HUES6 (cell line): ENCODE measurements around the gene FANCC.

Experiments
- H3K27ac ChIP-seq: 2 replicates; pipeline ENCODE4 v1.7.0; 2013; ENCODE audit warnings: low read depth, mild to moderate bottlenecking, low read length, inconsistent platforms
- H3K27me3 ChIP-seq: 2 replicates; pipeline ENCODE4 v1.6.1; 2013; ENCODE audit warnings: low read length; ENCODE audit not compliant: control insufficient read depth, insufficient read depth
- H3K36me3 ChIP-seq: 2 replicates; pipeline ENCODE4 v1.6.1; 2013; ENCODE audit warnings: low read length; ENCODE audit not compliant: control insufficient read depth, insufficient read depth
- H3K4me1 ChIP-seq: 2 replicates; pipeline ENCODE4 v1.6.1; 2013; ENCODE audit warnings: low read length; ENCODE audit not compliant: control insufficient read depth, insufficient read depth
- H3K4me3 ChIP-seq: 2 replicates; pipeline ENCODE4 v1.5.1; 2013; ENCODE audit warnings: low read depth, low read length
- H3K9ac ChIP-seq: one replicate; pipeline ENCODE4 v1.6.1; 2013; ENCODE audit warnings: mild to moderate bottlenecking, low read length
- H3K9me3 ChIP-seq: 2 replicates; pipeline ENCODE4 v1.6.1; 2013; ENCODE audit warnings: low read depth, low read length; ENCODE audit not compliant: control insufficient read depth, insufficient read depth

FANCC gene

DNA sequence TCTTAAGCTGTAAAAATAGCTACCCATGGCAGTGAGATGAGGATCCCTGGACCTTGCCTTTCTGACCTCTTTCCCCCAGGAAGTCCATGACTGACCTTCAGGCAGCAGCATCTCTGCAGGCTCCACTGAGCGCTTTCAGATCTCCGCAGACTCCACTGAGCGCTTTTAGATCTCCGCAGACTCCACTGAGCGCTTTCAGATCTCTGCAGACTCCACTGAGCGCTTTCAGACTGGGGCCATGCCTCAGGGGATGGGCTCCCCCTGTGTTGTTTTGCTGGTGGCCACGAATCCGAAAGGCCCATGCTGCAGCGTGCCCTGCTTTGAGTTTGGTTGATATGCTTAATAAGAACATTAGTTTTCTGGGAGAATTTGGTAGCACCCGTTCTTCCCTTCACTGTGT, 254.2 kb downstream of the FANCC start:
- no peak overlapping the region for H3K9ac ChIP-seq
- H3K4me1 ChIP-seq: peaks cover 8% of the 10 kb centered on the region; the same call in 1 of the 2 replicates
- no peaks in the 10 kb centered on the region for H3K27me3 ChIP-seq
- H3K36me3 ChIP-seq: peaks cover 5% of the 10 kb centered on the region; the same call in 1 of the 2 replicates
- H3K9me3 ChIP-seq: no peaks in the 10 kb centered on the region
- no peak overlapping the region for H3K27ac ChIP-seq
- H3K4me3 ChIP-seq: no peak overlapping the region

DNA sequence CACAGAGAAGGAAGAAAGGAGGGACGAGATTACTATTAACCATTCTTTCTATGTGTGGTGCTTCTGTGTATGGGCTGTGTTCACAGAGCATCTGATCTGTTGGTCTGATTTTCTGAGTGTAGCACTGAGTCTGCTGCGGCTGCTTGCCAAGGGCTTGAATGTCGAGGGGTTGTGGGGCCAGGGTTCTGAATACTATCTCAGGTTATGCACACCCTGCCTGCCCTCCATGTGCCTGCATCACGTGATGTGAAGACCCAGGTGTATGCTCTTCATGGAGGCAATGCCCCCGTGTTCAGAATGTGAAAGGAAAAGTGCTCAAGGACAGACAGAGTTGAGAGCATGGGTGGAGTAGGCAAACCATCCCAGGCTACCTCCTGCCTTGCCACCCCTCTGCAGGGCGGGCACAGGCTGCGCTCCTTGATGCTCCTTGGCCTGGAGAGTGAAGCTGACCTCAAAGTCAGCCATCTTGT, 254.9 kb downstream of the FANCC start:
- H3K4me1 ChIP-seq: peaks cover 9% of the 10 kb centered on the region
- no peak overlapping the region for H3K9ac ChIP-seq
- H3K27ac ChIP-seq: no peak overlapping the region
- no peaks in the 10 kb centered on the region for H3K9me3 ChIP-seq
- H3K36me3 ChIP-seq: peaks cover 5% of the 10 kb centered on the region; the same call in 1 of the 2 replicates
- no peaks in the 10 kb centered on the region for H3K27me3 ChIP-seq
- H3K4me3 ChIP-seq: no peak overlapping the region

DNA sequence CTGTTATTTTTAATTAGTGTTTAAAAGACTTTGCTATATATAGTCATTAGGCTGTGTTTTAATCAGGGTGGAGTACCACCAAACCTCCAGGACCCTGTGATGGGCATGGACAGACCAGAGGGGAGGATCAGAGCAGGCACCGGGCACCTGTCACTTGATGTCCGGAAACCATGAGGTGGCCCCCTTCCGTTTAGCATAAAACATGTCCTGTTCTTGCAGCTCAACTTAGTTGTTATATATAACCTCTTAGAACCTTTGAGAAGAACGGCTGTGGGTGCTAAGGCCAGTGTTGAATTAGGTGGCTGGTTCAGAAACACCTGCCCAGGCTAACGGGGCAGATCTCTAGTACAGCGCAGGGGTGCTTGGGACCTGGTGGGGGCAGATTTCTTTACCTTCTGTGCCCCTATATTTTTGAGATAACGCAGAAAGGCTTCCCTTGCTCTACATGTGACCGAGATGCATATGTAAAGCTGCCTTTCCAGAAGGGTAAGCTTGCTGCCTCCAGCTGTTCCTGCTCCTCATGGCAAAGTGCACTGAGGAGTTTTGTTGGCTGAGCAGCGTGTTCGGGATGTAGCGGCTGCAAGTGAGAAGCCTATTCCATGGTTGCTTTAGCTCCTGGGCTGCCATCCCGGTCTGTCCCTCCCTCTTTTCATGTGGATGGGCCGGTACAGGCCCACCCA, 255.5 kb downstream of the FANCC start:
- peaks cover 5% of the 10 kb centered on the region; the same call in 1 of the 2 replicates for H3K36me3 ChIP-seq
- H3K4me1 ChIP-seq: peaks cover 15% of the 10 kb centered on the region
- no peak overlapping the region for H3K27ac ChIP-seq
- H3K9ac ChIP-seq: no peak overlapping the region
- no peaks in the 10 kb centered on the region for H3K9me3 ChIP-seq
- H3K4me3 ChIP-seq: no peak overlapping the region
- no peaks in the 10 kb centered on the region for H3K27me3 ChIP-seq

DNA sequence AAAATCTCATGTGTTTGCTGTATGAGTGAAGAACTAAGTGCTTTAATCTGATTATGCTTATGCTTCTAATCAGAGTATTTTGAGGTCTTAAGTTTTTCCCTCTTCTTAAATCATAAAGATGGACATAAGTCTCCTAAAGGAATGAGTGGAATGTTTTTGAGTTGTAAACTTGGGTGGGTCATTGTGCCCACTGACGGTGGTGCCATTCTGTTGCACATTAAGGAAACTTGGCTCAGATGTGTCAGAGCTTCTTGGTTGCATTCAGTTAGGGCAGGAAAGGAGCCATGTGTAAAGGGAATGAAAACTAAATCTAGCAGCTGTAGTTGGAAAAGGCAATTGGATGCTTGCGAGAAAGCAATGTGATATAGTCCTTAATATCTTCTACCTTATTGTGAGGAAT, 256.6 kb downstream of the FANCC start:
- Histone ChIP-seq H3K4me3 (no peak overlapping the region), H3K9me3 (no peaks in the 10 kb centered on the region), H3K9ac (no peak overlapping the region), H3K4me1 (peaks cover 26% of the 10 kb centered on the region), H3K27me3 (no peaks in the 10 kb centered on the region), H3K27ac (no peak overlapping the region), H3K36me3 (peaks cover 5% of the 10 kb centered on the region; the same call in 1 of the 2 replicates)

- Histone ChIP-seq H3K27ac (no peak overlapping the region), H3K9ac (no peak overlapping the region), H3K36me3 (peaks cover 5% of the 10 kb centered on the region; the same call in 1 of the 2 replicates), H3K9me3 (no peaks in the 10 kb centered on the region), H3K27me3 (no peaks in the 10 kb centered on the region), H3K4me1 (peaks cover 33% of the 10 kb centered on the region), H3K4me3 (no peak overlapping the region)
Observed at GRCh38 chr9:95060234-95060633, 257.3 kb downstream of the FANCC start.

DNA sequence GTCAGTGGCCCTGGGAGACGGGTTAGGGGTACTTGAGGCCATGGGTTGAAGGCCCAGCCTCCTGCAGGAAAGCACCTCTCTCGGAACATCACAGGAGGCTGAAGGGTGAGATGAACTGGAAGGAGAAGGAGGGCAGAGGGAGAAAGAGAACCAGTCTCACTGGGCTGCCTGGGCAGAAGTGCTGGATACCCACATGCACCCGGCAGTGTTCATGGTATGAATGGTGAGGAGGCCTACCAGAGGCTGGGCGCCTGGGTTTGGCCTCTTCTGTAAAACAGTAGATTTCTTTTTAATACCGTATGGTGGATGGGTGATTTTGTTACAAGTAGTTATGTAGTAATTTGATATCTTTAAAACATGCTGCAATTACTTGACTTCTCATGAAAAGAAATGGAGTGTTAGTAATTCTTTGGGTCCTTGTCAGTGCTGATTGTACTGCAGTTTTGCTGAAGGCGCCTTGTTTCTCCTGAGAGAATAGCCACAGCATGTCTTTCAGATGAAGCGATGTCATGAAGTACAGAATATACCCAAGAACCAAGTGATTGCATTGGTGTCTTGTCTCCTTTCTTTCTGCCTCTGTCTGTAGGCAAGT, 258.6 kb downstream of the FANCC start:
- no peaks in the 10 kb centered on the region for H3K27me3 ChIP-seq
- H3K36me3 ChIP-seq: peaks cover 5% of the 10 kb centered on the region; the same call in 1 of the 2 replicates
- H3K4me3 ChIP-seq: no peak overlapping the region
- no peaks in the 10 kb centered on the region for H3K9me3 ChIP-seq
- H3K27ac ChIP-seq: no peak overlapping the region
- no peak overlapping the region for H3K9ac ChIP-seq
- peaks cover 36% of the 10 kb centered on the region for H3K4me1 ChIP-seq

- H3K36me3 ChIP-seq: 0 out of 2 replicates have a peak, but pooled peaks cover 5% of the 10 kb centered on the region
Observed at GRCh38 chr9:95058121-95058785, 259.3 kb downstream of the FANCC start.

GRCh38 chr9:95057101-95057500, 260.4 kb downstream of the FANCC start:
- Histone ChIP-seq H3K9ac (no peak overlapping the region), H3K27ac (no peak overlapping the region)

More at GRCh38 chr9:95058121-95058785, 259.3 kb downstream of the FANCC start:
- no peaks in the 10 kb centered on the region for H3K27me3 ChIP-seq
- no peak overlapping the region for H3K4me3 ChIP-seq
- no peak overlapping the region for H3K9ac ChIP-seq
- no peak overlapping the region for H3K27ac ChIP-seq
- H3K9me3 ChIP-seq: no peaks in the 10 kb centered on the region
- peaks cover 31% of the 10 kb centered on the region for H3K4me1 ChIP-seq

DNA sequence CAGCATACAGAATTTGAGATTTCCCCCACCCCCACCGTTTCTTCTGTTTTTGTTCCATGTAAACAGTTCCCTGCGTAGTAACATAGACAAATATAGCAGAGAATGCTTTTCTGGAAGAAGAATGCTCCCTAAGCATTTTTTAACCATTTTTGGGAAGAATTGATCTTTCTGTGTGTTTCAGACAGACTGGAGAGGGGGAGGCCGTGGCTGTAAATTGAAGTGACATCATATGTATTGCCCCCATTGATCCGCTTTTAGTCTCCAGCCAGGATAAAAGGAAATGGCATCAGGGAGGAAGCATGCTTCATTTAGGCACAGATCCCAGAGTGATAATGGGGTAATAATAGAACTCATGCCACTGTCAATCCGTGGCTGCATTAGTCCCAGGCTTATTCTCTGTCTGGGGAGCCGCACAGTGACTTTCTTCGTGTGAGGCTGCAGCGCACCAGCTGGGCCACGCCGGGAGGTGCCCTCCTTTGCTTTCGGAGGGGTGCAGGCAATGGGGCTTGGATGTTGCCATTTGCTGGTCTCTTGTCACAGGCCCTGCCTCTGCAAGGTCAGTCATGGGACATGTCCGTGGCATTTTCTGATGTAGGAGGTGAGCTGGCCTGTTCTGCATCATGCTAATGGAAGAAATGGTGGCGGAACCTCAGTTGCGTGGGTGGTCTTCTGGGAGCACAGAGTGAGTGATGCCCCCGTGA, 261.5 kb downstream of the FANCC start:
- no peaks in the 10 kb centered on the region for H3K27me3 ChIP-seq
- no peak overlapping the region for H3K27ac ChIP-seq
- H3K9ac ChIP-seq: no peak overlapping the region
- no peaks in the 10 kb centered on the region for H3K36me3 ChIP-seq
- peaks cover 31% of the 10 kb centered on the region for H3K4me1 ChIP-seq
- no peak overlapping the region for H3K4me3 ChIP-seq
- H3K9me3 ChIP-seq: no peaks in the 10 kb centered on the region

More at GRCh38 chr9:95057101-95057500, 260.4 kb downstream of the FANCC start:
- no peaks in the 10 kb centered on the region for H3K9me3 ChIP-seq
- no peaks in the 10 kb centered on the region for H3K36me3 ChIP-seq
- no peak overlapping the region for H3K4me3 ChIP-seq
- H3K27me3 ChIP-seq: no peaks in the 10 kb centered on the region
- H3K4me1 ChIP-seq: peaks cover 31% of the 10 kb centered on the region

- no peaks in the 10 kb centered on the region for H3K36me3 ChIP-seq
- no peak overlapping the region for H3K9ac ChIP-seq
- H3K27ac ChIP-seq: no peak overlapping the region
- no peaks in the 10 kb centered on the region for H3K9me3 ChIP-seq
- no peak overlapping the region for H3K4me3 ChIP-seq
- H3K27me3 ChIP-seq: no peaks in the 10 kb centered on the region
- peaks cover 31% of the 10 kb centered on the region for H3K4me1 ChIP-seq
Observed at GRCh38 chr9:95055334-95055850, 262.1 kb downstream of the FANCC start.
